ENCODE results near the gene SVEP1. TPM values are rescaled to one million over a fixed set of nuclear protein-coding genes. Genes with fewer than 3 reads are reported as not detected.

Gene SVEP1
- polyA plus RNA-seq, 3 donors = under 0.01 TPM; not detected in 2

- H3K9me3 Mint-ChIP-seq = peaks cover 0 to 1% (median 0%) of the 10 kb centered on the region in 7 donors
- H3K36me3 Mint-ChIP-seq = no peaks in the 10 kb centered on the region
- Histone ChIP-seq H3K27me3 (ENCODE audit: control insufficient read depth in 2 of 2, insufficient read depth in 2 of 2, low read length in 2 of 2) (no peaks in the 10 kb centered on the region), H3K36me3 (replicated peaks in 1 of 2; ENCODE audit: control insufficient read depth in 1 of 2, insufficient read depth in 2 of 2, low read length in 2 of 2) (no peaks in the 10 kb centered on the region), H2AFZ (ENCODE audit: insufficient read depth, low read depth, low read length, poor library complexity, severe bottlenecking) (no peak overlapping the region), H3K4me3 (replicated peaks in 1 of 3; ENCODE audit: low read depth in 2 of 3, low read length in 3 of 3) (no peak overlapping the region), H3K4me2 (replicated peaks; ENCODE audit: extremely low read depth, low read length, poor library complexity, severe bottlenecking) (no peak overlapping the region), H3K27ac (ENCODE audit: low read depth in 1 of 2, low read length in 2 of 2) (no peak overlapping the region), H3K79me2 (ENCODE audit: insufficient read depth, low read length) (no peaks in the 10 kb centered on the region), H3K4me1 (ENCODE audit: control insufficient read depth in 1 of 2, insufficient read depth in 2 of 2, low read length in 2 of 2) (no peaks in the 10 kb centered on the region), H3K9ac (ENCODE audit: insufficient read depth, low read length, poor library complexity, severe bottlenecking) (no peak overlapping the region), H3K9me3 (replicated peaks in 1 of 2; ENCODE audit: control insufficient read depth in 1 of 2, insufficient read depth in 1 of 2, low read length in 2 of 2) (no peaks in the 10 kb centered on the region), H4K20me1 (ENCODE audit: insufficient read depth, low read length) (no peaks in the 10 kb centered on the region)
- H3K4me3 Mint-ChIP-seq = no peak overlapping the region
- WGBS (ENCODE audit: insufficient coverage) = 100% methylated on average over 2 of the region's 2 CpGs
- DNase-seq = no peak
- TF ChIP-seq CTCF (IDR thresholded peaks at IDR 0.05) = no peak
- peaks cover 0 to 6% (median 3%) of the 10 kb centered on the region in 3 donors for H3K27me3 Mint-ChIP-seq (ENCODE audit: low read depth in 3 of 3)
- intact Hi-C loops (cut with micrococcal nuclease) = no loop called here
- no peaks in the 10 kb centered on the region for H3K4me1 Mint-ChIP-seq
- no peak overlapping the region for H3K27ac Mint-ChIP-seq
These were observed 33.8 kb downstream of the SVEP1 start for GRCh38 chr9:110545705-110546104.

- no peaks in the 10 kb centered on the region for H4K20me1 ChIP-seq (ENCODE audit: insufficient read depth, low read length)
- TF ChIP-seq CTCF (IDR thresholded peaks at IDR 0.05) = no peak
- H3K4me3 Mint-ChIP-seq = no peak overlapping the region
- WGBS (ENCODE audit: insufficient coverage) = 89% methylated on average over 2 of the region's 2 CpGs
- DNase-seq = no peak
- no peak overlapping the region for H3K9ac ChIP-seq (ENCODE audit: insufficient read depth, low read length, poor library complexity, severe bottlenecking)
- no peak overlapping the region for H2AFZ ChIP-seq (ENCODE audit: insufficient read depth, low read depth, low read length, poor library complexity, severe bottlenecking)
- H3K9me3 Mint-ChIP-seq = peaks cover 0 to 1% (median 0%) of the 10 kb centered on the region in 7 donors
- no peak overlapping the region for H3K27ac Mint-ChIP-seq
- H3K36me3 Mint-ChIP-seq = no peaks in the 10 kb centered on the region
- no peaks in the 10 kb centered on the region for H3K79me2 ChIP-seq (ENCODE audit: insufficient read depth, low read length)
- H3K4me3 ChIP-seq (replicated peaks in 1 of 3; ENCODE audit: low read depth in 2 of 3, low read length in 3 of 3) = no peak overlapping the region
- intact Hi-C loops (cut with micrococcal nuclease) = no loop called here
- H3K27me3 Mint-ChIP-seq (ENCODE audit: low read depth in 3 of 3) = peaks cover 0 to 6% (median 0%) of the 10 kb centered on the region in 3 donors
- H3K4me1 Mint-ChIP-seq = no peaks in the 10 kb centered on the region
- no peaks in the 10 kb centered on the region for H3K36me3 ChIP-seq (replicated peaks in 1 of 2; ENCODE audit: control insufficient read depth in 1 of 2, insufficient read depth in 2 of 2, low read length in 2 of 2)
- H3K27me3 ChIP-seq (ENCODE audit: control insufficient read depth in 2 of 2, insufficient read depth in 2 of 2, low read length in 2 of 2) = no peaks in the 10 kb centered on the region
- H3K4me1 ChIP-seq (ENCODE audit: control insufficient read depth in 1 of 2, insufficient read depth in 2 of 2, low read length in 2 of 2) = no peaks in the 10 kb centered on the region
- no peak overlapping the region for H3K27ac ChIP-seq (ENCODE audit: low read depth in 1 of 2, low read length in 2 of 2)
- no peaks in the 10 kb centered on the region for H3K9me3 ChIP-seq (replicated peaks in 1 of 2; ENCODE audit: control insufficient read depth in 1 of 2, insufficient read depth in 1 of 2, low read length in 2 of 2)
- no peak overlapping the region for H3K4me2 ChIP-seq (replicated peaks; ENCODE audit: extremely low read depth, low read length, poor library complexity, severe bottlenecking)
These were observed 35.9 kb downstream of the SVEP1 start for GRCh38 chr9:110543631-110544051.

Data from CD14-positive monocyte (primary cell).